A204.1 (cell line): ENCODE results near the gene NFAT5.

Source experiments
- FAIRE-seq: peaks from 2 replicates; lab custom pipeline; 2012; peaks lifted over from hg19 to GRCh38; lab: Jason Lieb, UNC

Gene NFAT5

DNA sequence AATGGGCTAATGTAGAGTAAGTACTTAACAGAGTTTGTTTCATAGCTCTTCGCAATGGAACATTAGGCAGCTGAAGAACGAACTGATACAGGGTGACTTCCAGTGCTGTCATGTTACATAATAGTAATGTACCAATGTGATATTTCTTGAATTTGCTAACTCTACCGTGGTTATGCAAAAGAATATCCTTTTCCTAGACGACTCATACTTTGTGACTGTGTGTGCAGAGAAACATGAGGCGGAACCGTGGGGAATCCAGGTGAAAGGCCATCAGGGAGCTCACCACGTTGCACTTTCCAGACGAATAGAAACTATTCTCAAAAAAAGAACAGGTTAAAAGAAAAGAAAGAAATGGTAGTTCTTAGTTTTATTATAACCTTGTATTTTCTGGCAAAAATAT, 175.8 kb downstream of the NFAT5 start:
- no peak for FAIRE-seq

DNA sequence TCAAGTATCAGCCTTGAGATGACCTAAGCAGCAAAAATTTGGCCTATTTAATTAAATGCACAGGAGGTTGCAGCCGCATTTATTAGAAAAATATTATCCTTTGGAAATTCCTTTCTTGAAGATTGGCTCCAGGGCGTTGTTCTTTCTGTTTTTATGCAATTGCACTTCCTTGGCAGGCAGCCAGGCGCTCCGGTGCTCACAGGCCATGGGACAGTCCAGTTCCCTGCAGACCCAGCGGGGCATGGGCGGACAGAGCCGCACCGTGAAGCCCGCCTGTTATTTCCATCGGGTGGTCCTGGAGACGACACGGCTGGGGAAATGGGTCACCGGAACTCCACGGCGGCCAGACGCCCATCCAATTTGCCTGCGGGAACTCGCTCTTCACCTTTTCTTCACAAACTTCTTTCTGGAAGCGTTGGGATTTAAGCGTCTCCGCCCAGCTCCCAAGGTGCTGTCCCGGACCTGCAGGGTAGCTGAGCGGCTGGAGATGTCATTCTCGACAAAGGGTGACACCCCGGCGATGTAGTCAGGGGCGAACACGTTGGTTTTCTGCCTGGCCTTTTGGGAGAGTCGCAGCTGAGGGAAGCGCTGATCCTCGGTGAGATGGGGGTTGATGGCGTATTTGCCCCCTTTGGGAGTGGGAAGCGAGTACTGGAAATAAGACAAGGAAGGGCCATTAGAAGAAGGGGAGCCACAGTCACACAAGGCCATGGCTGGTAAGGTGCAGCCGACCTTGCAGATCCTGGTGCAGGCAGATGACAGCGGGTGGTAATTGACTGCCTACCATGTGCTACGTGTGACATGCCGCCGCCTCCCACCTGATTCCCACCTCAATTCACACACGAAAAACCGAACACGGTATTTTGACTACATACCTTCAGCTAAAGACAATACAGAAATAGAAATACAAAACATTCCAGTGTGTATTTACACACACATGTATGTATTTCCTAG, 176.5 kb downstream of the NFAT5 start:
- FAIRE-seq, result no peak

DNA sequence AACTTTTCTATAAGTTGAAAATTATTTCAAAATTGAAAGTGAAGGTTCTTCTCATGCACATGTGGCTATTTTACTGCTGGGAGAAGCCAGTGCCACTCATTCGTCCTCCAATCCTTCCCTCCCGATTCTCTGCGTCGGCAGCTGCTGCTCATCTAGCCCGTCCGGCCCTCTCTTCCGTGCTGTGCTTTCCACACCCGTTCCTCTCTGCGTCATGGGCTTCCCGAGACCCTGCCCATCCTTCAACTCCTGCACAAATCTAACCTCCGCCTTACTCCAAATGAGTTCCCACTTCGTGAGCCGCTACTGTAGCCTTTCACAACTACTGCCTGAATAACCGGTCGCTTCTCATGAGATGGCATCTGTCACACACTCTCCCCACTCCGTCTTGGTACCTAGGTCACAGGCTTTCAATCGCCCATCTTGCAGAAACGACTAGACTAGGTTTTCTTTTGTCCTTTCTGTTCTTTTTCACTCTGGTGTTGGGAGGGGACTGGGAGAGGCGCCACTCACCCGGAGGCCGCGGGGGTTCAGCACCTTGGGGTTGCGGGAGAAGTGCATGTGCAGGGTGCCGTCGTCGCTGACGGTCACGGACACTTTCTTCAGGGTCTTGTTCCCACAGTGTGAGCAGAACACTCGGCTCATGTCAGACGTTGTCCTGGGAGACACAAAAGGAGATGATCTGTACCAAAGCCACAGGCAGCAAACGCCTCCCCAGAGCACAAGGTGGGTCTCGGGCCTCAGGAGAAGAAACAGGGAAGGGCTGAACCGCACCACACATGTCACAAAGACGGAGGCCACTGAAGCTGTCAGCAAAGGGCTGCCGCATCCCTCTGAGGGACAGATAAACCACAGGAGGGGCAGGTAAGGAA, 178.8 kb downstream of the NFAT5 start:
- FAIRE-seq, result no peak

DNA sequence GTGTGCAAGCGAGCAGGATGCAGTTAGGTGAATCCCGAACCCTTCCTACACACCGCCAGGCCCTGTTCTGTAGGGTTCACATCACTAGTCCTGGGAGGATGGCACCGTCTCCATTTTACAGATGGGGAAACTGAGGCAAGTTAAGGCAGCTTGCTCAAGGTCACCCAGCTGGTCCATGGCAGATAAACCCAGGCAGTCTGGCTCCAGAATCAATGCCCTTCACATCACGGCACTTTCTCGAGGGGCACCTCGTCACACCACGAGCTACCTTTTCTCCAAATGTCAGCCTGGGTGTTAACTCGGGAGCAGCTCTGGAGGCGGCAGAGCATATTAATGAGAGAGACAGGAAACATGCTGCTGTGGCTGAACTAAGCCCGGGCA, 179.5 kb downstream of the NFAT5 start:
- no peak for FAIRE-seq

DNA sequence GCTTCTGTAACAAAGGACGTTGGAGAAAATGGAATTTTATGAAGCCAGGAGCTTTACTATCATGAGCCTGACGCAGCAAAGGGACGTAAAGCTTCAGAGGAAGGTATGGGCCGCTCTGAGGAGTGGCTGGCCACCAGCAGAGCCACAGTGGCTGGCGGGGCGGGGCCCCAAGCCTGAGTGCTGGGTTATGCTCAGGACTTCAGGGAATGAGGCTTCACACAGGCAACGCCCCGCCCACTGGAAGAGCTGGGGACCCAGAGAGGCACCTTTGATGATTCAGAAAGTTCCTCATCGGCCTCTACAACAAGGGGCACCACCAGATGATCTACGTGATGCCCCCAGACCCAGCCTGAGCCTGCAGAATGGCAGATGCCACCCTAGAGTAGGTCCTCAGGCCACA, 180.2 kb downstream of the NFAT5 start:
- FAIRE-seq, result no peak

DNA sequence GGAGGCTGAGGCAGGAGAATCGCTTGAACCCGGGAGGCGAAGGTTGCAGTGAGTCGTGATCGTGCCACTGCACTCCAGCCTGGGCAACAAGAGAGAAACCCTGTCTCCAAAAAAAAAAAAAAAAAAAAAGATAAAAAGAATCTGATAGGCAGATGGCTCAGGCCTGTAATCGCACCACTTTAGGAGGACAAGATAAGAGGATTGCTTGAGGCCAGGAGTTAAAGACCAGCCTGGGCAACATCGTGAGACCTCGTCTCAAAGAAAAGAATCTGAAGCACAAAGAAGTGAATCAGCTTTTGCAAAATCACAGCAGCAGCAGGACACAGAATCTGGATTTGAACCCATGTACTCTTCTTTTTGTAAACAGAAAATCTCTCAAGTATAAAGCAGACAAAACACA, 181.3 kb downstream of the NFAT5 start:
- FAIRE-seq, result no peak

DNA sequence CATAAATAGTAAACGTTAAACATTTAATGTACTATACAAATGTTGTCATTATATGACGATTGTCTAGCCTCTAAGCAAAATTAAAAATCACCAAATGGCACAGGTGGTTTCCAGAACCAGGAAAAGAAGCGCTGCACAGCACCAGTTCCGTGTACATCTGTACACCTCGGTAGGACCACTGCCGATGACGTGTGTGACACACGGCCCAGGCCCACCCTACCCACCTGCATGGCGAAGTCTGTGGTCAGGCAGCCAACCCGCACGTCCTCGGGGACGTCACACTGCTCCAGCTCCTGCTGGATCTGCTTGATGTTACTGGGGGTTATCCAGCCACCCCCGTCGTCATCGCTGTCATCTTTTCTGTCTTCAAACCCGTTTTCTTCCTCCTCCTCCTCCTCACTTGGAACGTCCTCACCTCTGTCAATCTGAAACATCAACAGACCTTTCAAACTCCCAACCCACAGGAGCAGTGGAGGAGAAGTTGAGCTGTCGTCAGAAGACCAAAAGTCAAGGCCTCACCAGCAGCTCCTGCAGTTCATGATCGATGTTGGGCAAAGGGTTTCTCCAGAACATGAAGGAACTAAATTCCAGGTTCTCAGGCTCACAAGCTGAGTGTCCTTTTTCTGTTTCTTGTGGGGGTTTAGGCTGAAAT, 183.1 kb downstream of the NFAT5 start:
- FAIRE-seq, result no peak

DNA sequence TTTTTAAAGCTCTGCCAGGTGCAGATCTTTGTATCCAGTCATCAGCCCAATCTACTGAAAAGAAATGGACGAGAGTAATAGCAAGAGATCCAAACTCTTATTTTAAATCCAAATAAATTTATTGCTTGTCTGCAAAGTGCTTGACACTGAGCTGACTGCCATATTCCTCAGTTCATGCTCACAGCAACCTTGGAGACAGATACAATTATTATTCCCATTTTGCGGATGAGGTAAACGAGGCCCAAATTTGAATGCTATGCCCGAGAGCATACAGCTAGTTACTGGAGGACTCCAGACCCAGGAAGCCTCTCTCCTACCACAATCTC, 188.3 kb downstream of the NFAT5 start:
- FAIRE-seq, result no peak
